ENCODE results near the gene CT45A2.
"Not testable (repeated sequence)": the region's sequence is repeated elsewhere in the genome, so short reads cannot be mapped to it uniquely, and the experiment has no call there.

Gene CT45A2, protein sequence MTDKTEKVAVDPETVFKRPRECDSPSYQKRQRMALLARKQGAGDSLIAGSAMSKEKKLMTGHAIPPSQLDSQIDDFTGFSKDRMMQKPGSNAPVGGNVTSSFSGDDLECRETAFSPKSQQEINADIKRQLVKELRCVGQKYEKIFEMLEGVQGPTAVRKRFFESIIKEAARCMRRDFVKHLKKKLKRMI

DNA sequence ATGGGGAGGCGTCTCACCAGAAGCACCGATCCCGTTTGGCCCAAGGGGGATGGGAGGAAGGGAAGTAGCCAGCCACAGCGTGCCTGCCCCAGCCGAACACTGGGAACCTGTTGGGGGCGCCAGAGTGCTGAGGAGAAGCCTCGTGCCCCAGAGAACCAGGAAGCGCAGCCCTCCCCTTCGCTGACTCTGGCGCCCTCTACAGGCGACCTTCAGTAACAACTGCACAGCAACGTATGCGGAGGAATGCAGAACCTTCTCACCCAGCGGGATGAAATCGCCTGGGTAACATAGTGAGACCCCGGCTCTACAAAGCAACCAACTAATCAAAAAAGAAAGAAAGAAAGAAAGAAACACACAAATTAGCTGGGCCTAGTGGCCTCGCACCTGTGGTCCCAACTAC, at the start of gene CT45A2:
TSS of gene CT45A2 (minus strand) at position 101 of the 400 bp plus-strand sequence. CDS start 3,747 bp downstream, outside the sequence.
- DNase-seq (ENCODE audit: low read depth), result not testable (repeated sequence)

GRCh38 chrX:135854438-135854837, 34.6 kb upstream of the CT45A2 start, which contains the start of gene CT45A8:
Gene CT45A8, minus strand, starts transcription at chrX:135854538. Its CDS starts 3,755 bp downstream, at chrX:135850783.
- not testable (repeated sequence) for DNase-seq (ENCODE audit: low read depth)

DNA sequence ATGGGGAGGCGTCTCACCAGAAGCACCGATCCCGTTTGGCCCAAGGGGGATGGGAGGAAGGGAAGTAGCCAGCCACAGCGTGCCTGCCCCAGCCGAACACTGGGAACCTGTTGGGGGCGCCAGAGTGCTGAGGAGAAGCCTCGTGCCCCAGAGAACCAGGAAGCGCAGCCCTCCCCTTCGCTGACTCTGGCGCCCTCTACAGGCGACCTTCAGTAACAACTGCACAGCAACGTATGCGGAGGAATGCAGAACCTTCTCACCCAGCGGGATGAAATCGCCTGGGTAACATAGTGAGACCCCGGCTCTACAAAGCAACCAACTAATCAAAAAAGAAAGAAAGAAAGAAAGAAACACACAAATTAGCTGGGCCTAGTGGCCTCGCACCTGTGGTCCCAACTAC, 17.4 kb upstream of the CT45A2 start, which contains the start of gene CT45A7:
TSS of gene CT45A7 (minus strand) at position 101 of the 400 bp plus-strand sequence. CDS start 3,747 bp downstream, outside the sequence.
- DNase-seq (ENCODE audit: low read depth), result not testable (repeated sequence)

DNA sequence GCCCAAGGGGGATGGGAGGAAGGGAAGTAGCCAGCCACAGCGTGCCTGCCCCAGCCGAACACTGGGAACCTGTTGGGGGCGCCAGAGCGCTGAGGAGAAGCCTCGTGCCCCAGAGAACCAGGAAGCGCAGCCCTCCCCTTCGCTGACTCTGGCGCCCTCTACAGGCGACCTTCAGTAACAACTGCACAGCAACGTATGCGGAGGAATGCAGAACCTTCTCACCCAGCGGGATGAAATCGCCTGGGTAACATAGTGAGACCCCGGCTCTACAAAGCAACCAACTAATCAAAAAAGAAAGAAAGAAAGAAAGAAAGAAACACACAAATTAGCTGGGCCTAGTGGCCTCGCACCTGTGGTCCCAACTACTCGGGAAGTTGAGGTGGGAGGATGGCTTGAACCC, 17.1 kb downstream of the CT45A2 start, which contains the start of gene CT45A6:
TSS of gene CT45A6 (minus strand) at position 101 of the 400 bp plus-strand sequence. CDS start 3,794 bp downstream, outside the sequence.
- not testable (repeated sequence) for DNase-seq (ENCODE audit: low read depth)

- DNase-seq (ENCODE audit: low read depth), result not testable (repeated sequence)
Measured at GRCh38 chrX:135785403-135785802, 34.4 kb downstream of the CT45A2 start, which contains the start of gene CT45A5. Gene CT45A5, minus strand, starts transcription at chrX:135785503. Its CDS starts 3,774 bp downstream, at chrX:135781729.

GRCh38 chrX:135768091-135768490, 51.7 kb downstream of the CT45A2 start, which contains the start of gene CT45A3:
Gene CT45A3, minus strand, starts transcription at chrX:135768191. Its CDS starts 3,747 bp downstream, at chrX:135764444.
- not testable (repeated sequence) for DNase-seq (ENCODE audit: low read depth)

Data from fibroblast of the conjunctiva (primary cell).